ENCODE data around the gene MICA. TPM values are rescaled to one million over a fixed set of nuclear protein-coding genes. Genes with fewer than 3 reads are reported as not detected.

MICA gene
- total RNA-seq (2014; rRNA removed; shearing (Covaris generic)) = 36.1 and 41.7 TPM in 2 replicates

GRCh38 chr6:31403283-31404060 is at the start of gene MICA:
Gene MICA (plus strand): TSS chr6:31403595. CDS start chr6:31403633, 38 bp downstream.
- peak within 1 kb of the TSS; percentile 29; the same call in 1 of the 2 replicates for H3K27ac ChIP-seq
- peaks cover 43% of the 10 kb centered on the region for H3K4me1 ChIP-seq (replicated peaks)
- DNase-seq (ENCODE audit: low read depth in 1 of 2, low spot score in 2 of 2) = peak; percentile 84 to 88
- no peaks in the 10 kb centered on the region for H3K9me3 ChIP-seq (replicated peaks)
- peaks cover 9% of the 10 kb centered on the region for H3K36me3 ChIP-seq
- no peaks in the 10 kb centered on the region for H3K27me3 ChIP-seq (replicated peaks)
- peak within 1 kb of the TSS; percentile 57 for H3K4me3 ChIP-seq

GRCh38 chr6:31354158-31354863 is 49.1 kb upstream of the MICA start:
- H3K4me1 ChIP-seq (replicated peaks) = peaks cover 15% of the 10 kb centered on the region
- peak overlapping the region; percentile 85 for H3K4me3 ChIP-seq
- no peak overlapping the region for H3K27ac ChIP-seq
- H3K27me3 ChIP-seq (replicated peaks) = no peaks in the 10 kb centered on the region
- H3K36me3 ChIP-seq = peaks cover 37% of the 10 kb centered on the region
- H3K9me3 ChIP-seq (replicated peaks) = no peaks in the 10 kb centered on the region
- DNase-seq (ENCODE audit: low read depth in 1 of 2, low spot score in 2 of 2) = no peak

GRCh38 chr6:31354864-31355582 is 48.4 kb upstream of the MICA start:
- Histone ChIP-seq H3K27ac (no peak overlapping the region), H3K9me3 (replicated peaks) (no peaks in the 10 kb centered on the region), H3K4me3 (peak overlapping the region; percentile 85), H3K27me3 (replicated peaks) (no peaks in the 10 kb centered on the region), H3K4me1 (replicated peaks) (peaks cover 15% of the 10 kb centered on the region), H3K36me3 (peaks cover 37% of the 10 kb centered on the region)
- no peak for DNase-seq (ENCODE audit: low read depth in 1 of 2, low spot score in 2 of 2)

GRCh38 chr6:31355583-31355948 is 47.8 kb upstream of the MICA start:
- H3K4me3 ChIP-seq = peak overlapping the region; percentile 85
- peaks cover 15% of the 10 kb centered on the region for H3K4me1 ChIP-seq (replicated peaks)
- DNase-seq (ENCODE audit: low read depth in 1 of 2, low spot score in 2 of 2) = no peak
- H3K27me3 ChIP-seq (replicated peaks) = no peaks in the 10 kb centered on the region
- H3K9me3 ChIP-seq (replicated peaks) = no peaks in the 10 kb centered on the region
- no peak overlapping the region for H3K27ac ChIP-seq
- H3K36me3 ChIP-seq = peaks cover 37% of the 10 kb centered on the region

GRCh38 chr6:31356216-31356945 is 47.0 kb upstream of the MICA start:
- Histone ChIP-seq H3K9me3 (replicated peaks) (no peaks in the 10 kb centered on the region), H3K27ac (peak overlapping the region; percentile 92)

GRCh38 chr6:31356946-31357466 is 46.4 kb upstream of the MICA start, which contains the start of gene HLA-B:
Gene HLA-B (minus strand): TSS chr6:31357179. CDS start chr6:31357158, 21 bp downstream.
- peak within 1 kb of the TSS; percentile 85 for H3K4me3 ChIP-seq
- peak; percentile 92 to 95 for DNase-seq (ENCODE audit: low read depth in 1 of 2, low spot score in 2 of 2)
- peaks cover 3% of the 10 kb centered on the region for H3K27me3 ChIP-seq (replicated peaks)
- H3K4me1 ChIP-seq (replicated peaks) = peaks cover 15% of the 10 kb centered on the region
- H3K27ac ChIP-seq = peak within 1 kb of the TSS; percentile 92
- peaks cover 37% of the 10 kb centered on the region for H3K36me3 ChIP-seq
- H3K9me3 ChIP-seq (replicated peaks) = no peaks in the 10 kb centered on the region

More at GRCh38 chr6:31356216-31356945, 47.0 kb upstream of the MICA start:
- Histone ChIP-seq H3K4me3 (peak overlapping the region; percentile 85), H3K27me3 (replicated peaks) (no peaks in the 10 kb centered on the region), H3K4me1 (replicated peaks) (peaks cover 15% of the 10 kb centered on the region), H3K36me3 (peaks cover 37% of the 10 kb centered on the region)
- no peak for DNase-seq (ENCODE audit: low read depth in 1 of 2, low spot score in 2 of 2)

- Histone ChIP-seq H3K9me3 (replicated peaks) (no peaks in the 10 kb centered on the region), H3K27me3 (replicated peaks) (peaks cover 11% of the 10 kb centered on the region), H3K27ac (peak overlapping the region; percentile 92; the same call in 1 of the 2 replicates), H3K4me3 (no peak overlapping the region), H3K36me3 (peaks cover 35% of the 10 kb centered on the region), H3K4me1 (replicated peaks) (peaks cover 15% of the 10 kb centered on the region)
- DNase-seq (ENCODE audit: low read depth in 1 of 2, low spot score in 2 of 2) = peak in 1 of 2 experiments; percentile 24
Observed at GRCh38 chr6:31357886-31358285, 45.5 kb upstream of the MICA start.

GRCh38 chr6:31358302-31358701 is 45.1 kb upstream of the MICA start:
- H3K4me3 ChIP-seq = no peak overlapping the region
- H3K4me1 ChIP-seq (replicated peaks) = peaks cover 15% of the 10 kb centered on the region
- H3K9me3 ChIP-seq (replicated peaks) = no peaks in the 10 kb centered on the region
- peaks cover 33% of the 10 kb centered on the region for H3K36me3 ChIP-seq
- peaks cover 16% of the 10 kb centered on the region for H3K27me3 ChIP-seq (replicated peaks)
- no peak overlapping the region for H3K27ac ChIP-seq
- DNase-seq (ENCODE audit: low read depth in 1 of 2, low spot score in 2 of 2) = no peak

GRCh38 chr6:31359581-31359980 is 43.8 kb upstream of the MICA start:
- Histone ChIP-seq H3K27ac (no peak overlapping the region), H3K4me3 (no peak overlapping the region), H3K9me3 (replicated peaks) (no peaks in the 10 kb centered on the region), H3K4me1 (replicated peaks) (peaks cover 13% of the 10 kb centered on the region), H3K36me3 (peaks cover 22% of the 10 kb centered on the region), H3K27me3 (replicated peaks) (peaks cover 19% of the 10 kb centered on the region)
- DNase-seq (ENCODE audit: low read depth in 1 of 2, low spot score in 2 of 2) = no peak

- Histone ChIP-seq H3K36me3 (no peaks in the 10 kb centered on the region), H3K27me3 (replicated peaks) (peaks cover 42% of the 10 kb centered on the region), H3K4me3 (no peak overlapping the region), H3K9me3 (replicated peaks) (no peaks in the 10 kb centered on the region), H3K27ac (no peak overlapping the region), H3K4me1 (replicated peaks) (peaks cover 6% of the 10 kb centered on the region)
- DNase-seq (ENCODE audit: low read depth in 1 of 2, low spot score in 2 of 2) = no peak
Observed at GRCh38 chr6:31362751-31363150, 40.6 kb upstream of the MICA start.

- peaks cover 42% of the 10 kb centered on the region for H3K27me3 ChIP-seq (replicated peaks)
- no peak overlapping the region for H3K4me3 ChIP-seq
- no peaks in the 10 kb centered on the region for H3K9me3 ChIP-seq (replicated peaks)
- DNase-seq (ENCODE audit: low read depth in 1 of 2, low spot score in 2 of 2) = no peak
- no peaks in the 10 kb centered on the region for H3K36me3 ChIP-seq
- H3K27ac ChIP-seq = no peak overlapping the region
- peaks cover 6% of the 10 kb centered on the region for H3K4me1 ChIP-seq (replicated peaks)
Observed at GRCh38 chr6:31363811-31364210, 39.6 kb upstream of the MICA start.

GRCh38 chr6:31365864-31366263 is 37.5 kb upstream of the MICA start:
- Histone ChIP-seq H3K4me1 (replicated peaks) (peaks cover 6% of the 10 kb centered on the region), H3K27me3 (replicated peaks) (peaks cover 47% of the 10 kb centered on the region), H3K9me3 (replicated peaks) (no peaks in the 10 kb centered on the region), H3K36me3 (no peaks in the 10 kb centered on the region), H3K4me3 (no peak overlapping the region), H3K27ac (no peak overlapping the region)
- no peak for DNase-seq (ENCODE audit: low read depth in 1 of 2, low spot score in 2 of 2)
